NCI-H2196 (cell line): ENCODE measurements around the gene TIMMDC1.
"Not testable (repeated sequence)": the region's sequence is repeated elsewhere in the genome, so short reads cannot be mapped to it uniquely, and the experiment has no call there.

Experiments used
- DNase-seq: peaks from one replicate; lab custom pipeline; 2025; ENCODE audit not compliant: unreplicated experiment; lab: John Stamatoyannopoulos, UW

TIMMDC1 gene

GRCh38 chr3:119553823-119554415 lies 55.6 kb downstream of the TIMMDC1 start:
- no peak for DNase-seq

- DNase-seq: no peak
Observed at GRCh38 chr3:119555309-119555735, 57.0 kb downstream of the TIMMDC1 start.

- no peak for DNase-seq
Observed at GRCh38 chr3:119555929-119556328, 57.6 kb downstream of the TIMMDC1 start.

GRCh38 chr3:119557192-119557876 lies 59.0 kb downstream of the TIMMDC1 start:
- DNase-seq: no peak

- no peak for DNase-seq
Observed at GRCh38 chr3:119557877-119558269, 59.5 kb downstream of the TIMMDC1 start.

GRCh38 chr3:119558626-119559317 lies 60.4 kb downstream of the TIMMDC1 start:
- no peak for DNase-seq

GRCh38 chr3:119559441-119559963 lies 61.2 kb downstream of the TIMMDC1 start, which contains the start of gene CD80:
Gene CD80, minus strand, starts transcription at chr3:119559614. Its CDS starts 1,886 bp downstream, at chr3:119557728.
- DNase-seq: no peak

GRCh38 chr3:119560160-119560559 lies 61.8 kb downstream of the TIMMDC1 start:
- DNase-seq: no peak

GRCh38 chr3:119562307-119562961 lies 64.1 kb downstream of the TIMMDC1 start:
- no peak for DNase-seq

GRCh38 chr3:119563334-119563733 lies 65.0 kb downstream of the TIMMDC1 start:
- not testable (repeated sequence) for DNase-seq

GRCh38 chr3:119569156-119569555 lies 70.8 kb downstream of the TIMMDC1 start:
- no peak for DNase-seq

- DNase-seq: no peak
Observed at GRCh38 chr3:119570229-119570628, 71.9 kb downstream of the TIMMDC1 start.

- no peak for DNase-seq
Observed at GRCh38 chr3:119571230-119571629, 72.9 kb downstream of the TIMMDC1 start.

- no peak for DNase-seq
Observed at GRCh38 chr3:119571688-119572087, 73.3 kb downstream of the TIMMDC1 start.
